Upper lobe of left lung (tissue), 6 donors: ENCODE results near the gene GALNT3. TPM values are rescaled to one million over a fixed set of nuclear protein-coding genes. Genes with fewer than 3 reads are reported as not detected.
A peak's percentile ranks its signal among the peaks of the same experiment; 100 is the strongest.

Experiments used
- ATAC-seq, 2 donors: fragments of 200-7000 bp; cut with Tn5 transposase; one replicate each; pipeline ENCODE4 v1.9.1; 2022; ENCODE audit warnings: mild to moderate bottlenecking in 2 of 2, moderate library complexity in 2 of 2; ENCODE audit not compliant: low FRiP score in 2 of 2
- DNase-seq, 2 donors: peaks; one replicate each; pipeline ENCODE4 v3.0.0-alpha.2; 2019 to 2020
- H3K27ac ChIP-seq, 4 donors: fragments of 200-600 bp; sonication (generic); one replicate each; pipeline ENCODE4 v1.5.1; 2016 to 2019
- H3K27me3 ChIP-seq, 4 donors: fragments of 200-600 bp; sonication (generic); one replicate each; pipeline ENCODE4 v1.5.1; 2017 to 2019
- H3K36me3 ChIP-seq, 4 donors: fragments of 200-600 bp; sonication (generic); one replicate each; pipeline ENCODE4 v1.5.1; 2016 to 2019
- H3K4me1 ChIP-seq, 4 donors: fragments of 200-600 bp; sonication (generic); one replicate each; pipeline ENCODE4 v1.5.1; 2018 to 2019
- H3K4me3 ChIP-seq, 4 donors: fragments of 200-600 bp; sonication (generic); one replicate each; pipeline ENCODE4 v1.5.1; 2017 to 2019; ENCODE audit warnings: mild to moderate bottlenecking in 2 of 4, moderate library complexity in 1 of 4
- H3K9me3 ChIP-seq, 4 donors: fragments of 200-600 bp; sonication (generic); one replicate each; pipeline ENCODE4 v1.5.1; 2018 to 2019
- EP300 ChIP-seq, 4 donors: sonication (generic); formaldehyde crosslinking; IDR thresholded peaks; one replicate each; pipeline ENCODE4 v1.5.1; 2017; ENCODE audit warnings: antibody characterized with exemption in 4 of 4, control low read depth in 2 of 4
- POLR2A ChIP-seq, 4 donors: fragments of 450-650 bp; IDR thresholded peaks; one replicate each; pipeline ENCODE4 v1.5.1; 2016 to 2017; ENCODE audit warnings: antibody characterized with exemption in 4 of 4, mild to moderate bottlenecking in 2 of 4
- POLR2AphosphoS5 ChIP-seq, 2 donors: sonication (generic); formaldehyde crosslinking; IDR thresholded peaks; one replicate each; pipeline ENCODE4 v1.5.1; 2017; ENCODE audit warnings: antibody characterized with exemption in 2 of 2
- WGBS, 2 donors: methylation state at CpG; one replicate each; pipeline ENCODE4 v1.1.5; 2017 to 2018; 5-methylcytosine and 5-hydroxymethylcytosine counted together
- total RNA-seq, 6 donors: library from RNA; depleted of rRNA in 4 of 6; stranded (reverse); fragments of >200 nt in 4 of 6; gene quantifications; one replicate each; pipeline versions ENCODE4 v1.1.0 to v1.2.1, GENCODE V29; 2016 to 2021
- TF ChIP-seq, protein P1 (sequence below), 6 experiments: fragments of 450-650 bp in 4 of 6; fragments of 200-600 bp in 2 of 6; sonication (generic) in 2 of 6; IDR thresholded peaks; one replicate each; pipeline ENCODE4 v1.5.1; 2016 to 2019; ENCODE audit warnings: antibody characterized with exemption in 6 of 6
- donor health status: DM: no; HTN: no; CAD: no; lungs with moderate emphysema.
- donor health status: DM: no; HTN: yes; CAD: no; lungs with severe emphysema.

The GALNT3 gene
- total RNA-seq, 6 donors from 2014 or later = 14.9 to 52.3 (median 28.7) TPM

DNA sequence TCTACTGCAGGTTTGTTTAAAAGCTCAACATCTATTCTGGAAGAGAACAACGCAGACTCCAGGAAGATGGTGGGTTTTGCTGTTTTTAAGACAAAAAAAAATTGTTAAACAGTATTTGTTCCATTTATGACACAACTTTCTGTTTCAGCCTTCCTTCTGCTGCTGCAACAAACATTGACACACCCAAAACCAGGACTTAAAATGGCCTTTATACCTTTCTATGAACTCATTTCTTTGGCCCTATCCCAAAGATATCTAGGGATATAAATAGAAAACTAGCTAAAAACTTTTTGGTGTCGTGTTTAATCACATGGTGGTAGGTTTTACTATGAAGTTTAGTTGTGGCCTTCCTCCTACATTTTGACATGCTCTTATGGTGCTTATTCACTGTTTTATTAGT lies 964 bp upstream of the GALNT3 start:
- peaks cover 0 to 4% (median 0%) of the 10 kb centered on the region in 4 donors for H3K27me3 ChIP-seq
- H3K9me3 ChIP-seq = no peaks in the 10 kb centered on the region
- ATAC-seq = no peak
- WGBS, 2 donors = 22 to 33% methylated on average over 2 of the region's 2 CpGs
- peaks cover 6 to 26% (median 13%) of the 10 kb centered on the region in 4 donors for H3K4me1 ChIP-seq
- DNase-seq = no peak
- peak overlapping the region in 3 of 4 donors; percentile 56 to 71 (median 60) for H3K4me3 ChIP-seq
- no peaks in the 10 kb centered on the region for H3K36me3 ChIP-seq
- TF ChIP-seq, protein P1, sequence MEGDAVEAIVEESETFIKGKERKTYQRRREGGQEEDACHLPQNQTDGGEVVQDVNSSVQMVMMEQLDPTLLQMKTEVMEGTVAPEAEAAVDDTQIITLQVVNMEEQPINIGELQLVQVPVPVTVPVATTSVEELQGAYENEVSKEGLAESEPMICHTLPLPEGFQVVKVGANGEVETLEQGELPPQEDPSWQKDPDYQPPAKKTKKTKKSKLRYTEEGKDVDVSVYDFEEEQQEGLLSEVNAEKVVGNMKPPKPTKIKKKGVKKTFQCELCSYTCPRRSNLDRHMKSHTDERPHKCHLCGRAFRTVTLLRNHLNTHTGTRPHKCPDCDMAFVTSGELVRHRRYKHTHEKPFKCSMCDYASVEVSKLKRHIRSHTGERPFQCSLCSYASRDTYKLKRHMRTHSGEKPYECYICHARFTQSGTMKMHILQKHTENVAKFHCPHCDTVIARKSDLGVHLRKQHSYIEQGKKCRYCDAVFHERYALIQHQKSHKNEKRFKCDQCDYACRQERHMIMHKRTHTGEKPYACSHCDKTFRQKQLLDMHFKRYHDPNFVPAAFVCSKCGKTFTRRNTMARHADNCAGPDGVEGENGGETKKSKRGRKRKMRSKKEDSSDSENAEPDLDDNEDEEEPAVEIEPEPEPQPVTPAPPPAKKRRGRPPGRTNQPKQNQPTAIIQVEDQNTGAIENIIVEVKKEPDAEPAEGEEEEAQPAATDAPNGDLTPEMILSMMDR (IDR thresholded peaks at IDR 0.05) = no peak
- TF ChIP-seq POLR2AphosphoS5 (IDR thresholded peaks at IDR 0.05) = no peak
- TF ChIP-seq POLR2A (IDR thresholded peaks at IDR 0.05) = no peak
- TF ChIP-seq EP300 (IDR thresholded peaks at IDR 0.05) = no peak
- peak overlapping the region; percentile 85 to 93 (median 90) for H3K27ac ChIP-seq

DNA sequence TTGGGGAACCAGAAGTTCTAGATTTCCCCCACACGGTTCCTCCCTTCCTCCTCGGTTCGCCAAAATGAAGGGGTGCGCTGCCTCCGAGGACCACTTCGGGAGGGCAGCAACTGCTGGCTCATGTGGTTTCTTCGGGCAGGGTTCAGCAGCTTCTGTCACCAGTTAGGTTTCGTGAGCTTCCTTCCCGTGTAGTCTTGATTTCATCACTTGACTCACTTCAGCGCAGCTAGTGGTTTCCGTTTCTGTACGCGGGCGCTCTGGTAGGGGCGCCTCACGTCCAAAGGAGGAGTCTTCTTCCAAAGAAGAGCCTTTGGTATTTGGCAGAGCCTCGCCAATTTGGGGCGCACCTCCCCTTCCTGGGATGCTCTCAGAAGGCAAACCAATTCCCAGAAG lies 485 bp upstream of the GALNT3 start:
- H3K4me3 ChIP-seq = peak overlapping the region; percentile 2 to 71 (median 58)
- no peaks in the 10 kb centered on the region for H3K9me3 ChIP-seq
- peaks cover 6 to 26% (median 13%) of the 10 kb centered on the region in 4 donors for H3K4me1 ChIP-seq
- peak in 1 of 2 donors; percentile 76 for DNase-seq
- TF ChIP-seq, protein P1 (IDR thresholded peaks at IDR 0.05) = no peak
- no peak for TF ChIP-seq EP300 (IDR thresholded peaks at IDR 0.05)
- no peak for TF ChIP-seq POLR2AphosphoS5 (IDR thresholded peaks at IDR 0.05)
- TF ChIP-seq POLR2A (IDR thresholded peaks at IDR 0.05) = no peak
- H3K27me3 ChIP-seq = peaks cover 0 to 4% (median 0%) of the 10 kb centered on the region in 4 donors
- H3K36me3 ChIP-seq = no peaks in the 10 kb centered on the region
- WGBS, 2 donors = 2% methylated on average over 14 of the region's 18 CpGs; no CpG with 5 or more reads in 1 of the 2 donors
- peak overlapping the region; percentile 85 to 93 (median 90) for H3K27ac ChIP-seq
- peak; percentile 82 to 87 for ATAC-seq

DNA sequence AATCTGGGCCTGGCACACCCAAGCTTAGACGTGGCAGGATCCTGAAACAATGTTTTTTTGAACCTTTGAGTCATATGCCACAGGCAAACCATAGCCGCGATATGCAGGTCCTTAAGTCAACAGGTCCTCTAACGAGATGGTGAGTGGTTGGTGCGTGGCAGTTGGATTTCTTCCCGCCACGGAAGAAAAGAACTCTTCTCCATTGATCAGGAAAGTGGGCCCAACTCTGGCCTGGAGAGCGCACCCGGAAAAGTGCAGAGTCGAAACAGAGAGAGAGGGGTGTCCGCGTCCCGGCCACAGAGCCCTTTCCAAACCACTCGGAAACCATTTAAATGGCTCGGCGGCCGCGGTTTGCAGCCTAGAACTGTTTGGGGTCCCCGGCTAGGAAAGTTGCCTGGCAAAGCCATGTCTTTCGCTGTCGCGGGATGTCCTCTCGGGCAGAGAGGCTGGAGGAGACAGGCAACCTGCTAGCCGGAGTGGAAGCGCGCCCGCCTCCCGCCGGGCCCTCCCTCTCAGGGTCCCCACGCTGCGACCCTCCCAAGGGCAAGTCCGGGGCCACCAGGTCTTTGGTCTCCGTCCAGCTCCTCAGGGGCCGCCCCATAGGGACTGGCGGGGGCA lies 777 bp downstream of the GALNT3 start:
- ATAC-seq = peak; percentile 38 to 69
- no peaks in the 10 kb centered on the region for H3K9me3 ChIP-seq
- H3K4me3 ChIP-seq = peak overlapping the region; percentile 2 to 71 (median 58)
- H3K36me3 ChIP-seq = no peaks in the 10 kb centered on the region
- H3K27me3 ChIP-seq = peaks cover 0 to 4% (median 0%) of the 10 kb centered on the region in 4 donors
- 13 to 26% methylated on average over 13 to 33 of the region's 35 CpGs for WGBS, 2 donors
- DNase-seq = peak; percentile 60 to 85
- peak overlapping the region; percentile 85 to 93 (median 90) for H3K27ac ChIP-seq
- peaks cover 6 to 26% (median 13%) of the 10 kb centered on the region in 4 donors for H3K4me1 ChIP-seq
- TF ChIP-seq, protein P1 (IDR thresholded peaks at IDR 0.05) = no peak
- peak in 1 of 2 donors; percentile 44 for TF ChIP-seq POLR2AphosphoS5 (IDR thresholded peaks at IDR 0.05)
- peak in 1 of 4 donors; percentile 50 for TF ChIP-seq POLR2A (IDR thresholded peaks at IDR 0.05)

DNA sequence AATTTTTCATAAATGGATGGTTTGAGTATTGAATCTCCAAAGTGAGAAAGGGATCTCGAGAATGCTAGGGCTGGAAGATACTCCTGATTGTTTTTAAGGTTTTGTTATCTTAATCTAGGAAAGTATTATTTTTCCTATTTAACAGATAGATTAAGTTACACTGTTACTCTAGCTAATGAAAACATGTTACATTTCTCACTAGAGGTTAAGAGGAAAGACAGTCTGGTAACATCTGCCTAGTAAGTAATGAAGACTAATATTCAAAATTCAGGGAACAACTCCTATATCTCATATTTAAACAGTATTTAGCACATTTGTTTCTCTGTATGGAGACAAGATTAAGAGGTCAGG lies 2.0 kb downstream of the GALNT3 start:
- ATAC-seq (no peak), DNase-seq (no peak)
- H3K27me3 ChIP-seq = peaks cover 0 to 4% (median 0%) of the 10 kb centered on the region in 4 donors

More for the DNA sequence above, 2.0 kb downstream of the GALNT3 start:
- peaks cover 6 to 26% (median 13%) of the 10 kb centered on the region in 4 donors for H3K4me1 ChIP-seq
- WGBS, 2 donors = 36 to 77% methylated on average over 1 of the region's 1 CpG
- no peaks in the 10 kb centered on the region for H3K36me3 ChIP-seq
- peak overlapping the region in 1 of 4 donors; percentile 60 for H3K4me3 ChIP-seq
- TF ChIP-seq POLR2A (IDR thresholded peaks at IDR 0.05) (no peak), POLR2AphosphoS5 (IDR thresholded peaks at IDR 0.05) (no peak), EP300 (IDR thresholded peaks at IDR 0.05) (no peak)
- TF ChIP-seq, protein P1 (IDR thresholded peaks at IDR 0.05) = no peak
- H3K27ac ChIP-seq = no peak overlapping the region
- no peaks in the 10 kb centered on the region for H3K9me3 ChIP-seq
